Prostate gland (tissue), 2 donors: ENCODE data around the gene TTL.
"Not testable (repeated sequence)": the region's sequence is repeated elsewhere in the genome, so short reads cannot be mapped to it uniquely, and the experiment has no call there.

Source experiments
- POLR2AphosphoS5 ChIP-seq: sonication (generic); formaldehyde crosslinking; IDR thresholded peaks from one replicate; pipeline ENCODE4 v1.6.1; 2017; ENCODE audit warnings: antibody characterized with exemption
- TF ChIP-seq, protein P1 (sequence below), 4 experiments: fragments of 200-600 bp in 2 of 4; fragments of 450-650 bp in 2 of 4; sonication (generic) in 2 of 4; IDR thresholded peaks; 1 replicate in 3 of 4; 2 replicates in 1 of 4; pipeline ENCODE4 v1.5.1; 2016 to 2019; ENCODE audit warnings: antibody characterized with exemption in 4 of 4, mild to moderate bottlenecking in 2 of 4, moderate library complexity in 2 of 4

- TF ChIP-seq, protein P1, sequence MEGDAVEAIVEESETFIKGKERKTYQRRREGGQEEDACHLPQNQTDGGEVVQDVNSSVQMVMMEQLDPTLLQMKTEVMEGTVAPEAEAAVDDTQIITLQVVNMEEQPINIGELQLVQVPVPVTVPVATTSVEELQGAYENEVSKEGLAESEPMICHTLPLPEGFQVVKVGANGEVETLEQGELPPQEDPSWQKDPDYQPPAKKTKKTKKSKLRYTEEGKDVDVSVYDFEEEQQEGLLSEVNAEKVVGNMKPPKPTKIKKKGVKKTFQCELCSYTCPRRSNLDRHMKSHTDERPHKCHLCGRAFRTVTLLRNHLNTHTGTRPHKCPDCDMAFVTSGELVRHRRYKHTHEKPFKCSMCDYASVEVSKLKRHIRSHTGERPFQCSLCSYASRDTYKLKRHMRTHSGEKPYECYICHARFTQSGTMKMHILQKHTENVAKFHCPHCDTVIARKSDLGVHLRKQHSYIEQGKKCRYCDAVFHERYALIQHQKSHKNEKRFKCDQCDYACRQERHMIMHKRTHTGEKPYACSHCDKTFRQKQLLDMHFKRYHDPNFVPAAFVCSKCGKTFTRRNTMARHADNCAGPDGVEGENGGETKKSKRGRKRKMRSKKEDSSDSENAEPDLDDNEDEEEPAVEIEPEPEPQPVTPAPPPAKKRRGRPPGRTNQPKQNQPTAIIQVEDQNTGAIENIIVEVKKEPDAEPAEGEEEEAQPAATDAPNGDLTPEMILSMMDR (IDR thresholded peaks at IDR 0.05), result not testable (repeated sequence)
- TF ChIP-seq POLR2AphosphoS5, result not testable (repeated sequence)
Measured at GRCh38 chr2:112436993-112437392, 45.0 kb upstream of the TTL start.
